Measurements from ENCODE around the gene MAPRE2. TPM values are rescaled to one million over a fixed set of nuclear protein-coding genes. Genes with fewer than 3 reads are reported as not detected.

MAPRE2 gene
- total and polyA plus RNA-seq, 11 donors = 36.4 to 190 (median 137) TPM

- WGBS, 4 donors = 58 to 67% (median 60%) methylated on average over 1 of the region's 1 CpG
- Histone ChIP-seq H3K27ac (peak overlapping the region in 4 of 12 donors; percentile 18 to 35 (median 28)), H3K4me1 (peaks cover 3 to 89% (median 57%) of the 10 kb centered on the region in 12 donors), H3K27me3 (no peaks in the 10 kb centered on the region), H3K4me3 (no peak overlapping the region), H3K36me3 (peaks cover 0 to 4% (median 0%) of the 10 kb centered on the region in 9 donors), H3K9me3 (no peaks in the 10 kb centered on the region)
- DNase-seq (no peak), ATAC-seq (no peak)
- intact Hi-C loops (cut with DNase I) = loop anchor here in 2 of 10 donors (5.0 kb wide), 1 partner anchor 79 kb away; the partner anchor contains the start of gene MAPRE2 (in 2 of the 2)
- TF ChIP-seq, protein P1, sequence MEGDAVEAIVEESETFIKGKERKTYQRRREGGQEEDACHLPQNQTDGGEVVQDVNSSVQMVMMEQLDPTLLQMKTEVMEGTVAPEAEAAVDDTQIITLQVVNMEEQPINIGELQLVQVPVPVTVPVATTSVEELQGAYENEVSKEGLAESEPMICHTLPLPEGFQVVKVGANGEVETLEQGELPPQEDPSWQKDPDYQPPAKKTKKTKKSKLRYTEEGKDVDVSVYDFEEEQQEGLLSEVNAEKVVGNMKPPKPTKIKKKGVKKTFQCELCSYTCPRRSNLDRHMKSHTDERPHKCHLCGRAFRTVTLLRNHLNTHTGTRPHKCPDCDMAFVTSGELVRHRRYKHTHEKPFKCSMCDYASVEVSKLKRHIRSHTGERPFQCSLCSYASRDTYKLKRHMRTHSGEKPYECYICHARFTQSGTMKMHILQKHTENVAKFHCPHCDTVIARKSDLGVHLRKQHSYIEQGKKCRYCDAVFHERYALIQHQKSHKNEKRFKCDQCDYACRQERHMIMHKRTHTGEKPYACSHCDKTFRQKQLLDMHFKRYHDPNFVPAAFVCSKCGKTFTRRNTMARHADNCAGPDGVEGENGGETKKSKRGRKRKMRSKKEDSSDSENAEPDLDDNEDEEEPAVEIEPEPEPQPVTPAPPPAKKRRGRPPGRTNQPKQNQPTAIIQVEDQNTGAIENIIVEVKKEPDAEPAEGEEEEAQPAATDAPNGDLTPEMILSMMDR (IDR thresholded peaks at IDR 0.05) = no peak
- no peak for TF ChIP-seq POLR2A (IDR thresholded peaks at IDR 0.05)
These were observed 80.3 kb downstream of the MAPRE2 start for GRCh38 chr18:35121531-35121930.

GRCh38 chr18:35122586-35123224 lies 81.5 kb downstream of the MAPRE2 start:
- no peaks in the 10 kb centered on the region for H3K9me3 ChIP-seq
- H3K27ac ChIP-seq = peak overlapping the region in 6 of 12 donors; percentile 1 to 35 (median 12)
- no peak overlapping the region for H3K4me3 ChIP-seq
- H3K4me1 ChIP-seq = peaks cover 3 to 77% (median 47%) of the 10 kb centered on the region in 12 donors
- no peaks in the 10 kb centered on the region for H3K27me3 ChIP-seq
- TF ChIP-seq POLR2A (IDR thresholded peaks at IDR 0.05) = no peak
- TF ChIP-seq, protein P1 (IDR thresholded peaks at IDR 0.05) = peak in 8 of 12 donors; percentile 11 to 52 (median 30)
- DNase-seq (peak in 3 of 5 donors; percentile 31 to 68 (median 51)), ATAC-seq (peak in 3 of 4 donors; percentile 64 to 66 (median 66))
- H3K36me3 ChIP-seq = peaks cover 0 to 13% (median 11%) of the 10 kb centered on the region in 9 donors
- intact Hi-C loops (cut with DNase I) = loop anchor here in 2 of 10 donors (5.0 kb wide), 1 partner anchor 80 kb away; the partner anchor contains the start of gene MAPRE2 (in 2 of the 2)
- WGBS, 4 donors = 51 to 61% (median 52%) methylated on average over 15 of the region's 15 CpGs

GRCh38 chr18:35123811-35124210 lies 82.6 kb downstream of the MAPRE2 start:
- no peak for ATAC-seq
- H3K9me3 ChIP-seq = no peaks in the 10 kb centered on the region
- intact Hi-C loops (cut with DNase I) = loop anchor here in 2 of 10 donors (5.0 kb wide), 1 partner anchor 82 kb away; the partner anchor contains the start of gene MAPRE2 (in 2 of the 2)

GRCh38 chr18:35127201-35127600 lies 86.0 kb downstream of the MAPRE2 start:
- Histone ChIP-seq H3K36me3 (peaks cover 0 to 51% (median 41%) of the 10 kb centered on the region in 9 donors), H3K27me3 (no peaks in the 10 kb centered on the region), H3K9me3 (no peaks in the 10 kb centered on the region), H3K4me1 (peaks cover 0 to 56% (median 35%) of the 10 kb centered on the region in 12 donors), H3K27ac (no peak overlapping the region), H3K4me3 (no peak overlapping the region)
- intact Hi-C loops (cut with DNase I) = no loop called here
- DNase-seq (no peak), ATAC-seq (no peak)
- TF ChIP-seq, protein P1 (IDR thresholded peaks at IDR 0.05) = peak in 1 of 12 donors; percentile 10
- TF ChIP-seq POLR2A (IDR thresholded peaks at IDR 0.05) = no peak
- WGBS, 4 donors = 65 to 80% (median 70%) methylated on average over 4 of the region's 4 CpGs

More at GRCh38 chr18:35123811-35124210, 82.6 kb downstream of the MAPRE2 start:
- TF ChIP-seq, protein P1 (IDR thresholded peaks at IDR 0.05) = no peak
- no peak for TF ChIP-seq POLR2A (IDR thresholded peaks at IDR 0.05)
- no peaks in the 10 kb centered on the region for H3K27me3 ChIP-seq
- H3K36me3 ChIP-seq = peaks cover 0 to 24% (median 22%) of the 10 kb centered on the region in 9 donors
- H3K4me3 ChIP-seq = no peak overlapping the region
- no peak for DNase-seq
- no peak overlapping the region for H3K27ac ChIP-seq
- H3K4me1 ChIP-seq = peaks cover 0 to 66% (median 40%) of the 10 kb centered on the region in 12 donors

Measured in heart left ventricle (tissue), 16 donors.